ENCODE data around the gene MYO7B.

The MYO7B gene

GRCh38 chr2:127515383-127515915 is 20.0 kb upstream of the MYO7B start:
- no peak overlapping the region for H3K4me3 ChIP-seq (ENCODE audit: low read depth in 1 of 2, low read length in 2 of 2)
- peaks cover 74% of the 10 kb centered on the region for H4K20me1 ChIP-seq (ENCODE audit: insufficient read depth, low read length)
- no peak for DNase-seq
- H3K27me3 ChIP-seq (ENCODE audit: insufficient read depth, low read length, poor library complexity): no peaks in the 10 kb centered on the region
- H3K27ac ChIP-seq (ENCODE audit: low read length): no peak overlapping the region
- peaks cover 90% of the 10 kb centered on the region for H3K36me3 ChIP-seq (ENCODE audit: insufficient read depth, low read length)
- H2AFZ ChIP-seq (ENCODE audit: low read depth, low read length): no peak overlapping the region
- ATAC-seq (ENCODE audit: insufficient read depth, low read depth): no peak
- no peak overlapping the region for H3K4me2 ChIP-seq (ENCODE audit: insufficient read depth, low read length)
- H3K4me1 ChIP-seq (ENCODE audit: insufficient read depth, low read length): peaks cover 10% of the 10 kb centered on the region
- TF ChIP-seq, protein P1, sequence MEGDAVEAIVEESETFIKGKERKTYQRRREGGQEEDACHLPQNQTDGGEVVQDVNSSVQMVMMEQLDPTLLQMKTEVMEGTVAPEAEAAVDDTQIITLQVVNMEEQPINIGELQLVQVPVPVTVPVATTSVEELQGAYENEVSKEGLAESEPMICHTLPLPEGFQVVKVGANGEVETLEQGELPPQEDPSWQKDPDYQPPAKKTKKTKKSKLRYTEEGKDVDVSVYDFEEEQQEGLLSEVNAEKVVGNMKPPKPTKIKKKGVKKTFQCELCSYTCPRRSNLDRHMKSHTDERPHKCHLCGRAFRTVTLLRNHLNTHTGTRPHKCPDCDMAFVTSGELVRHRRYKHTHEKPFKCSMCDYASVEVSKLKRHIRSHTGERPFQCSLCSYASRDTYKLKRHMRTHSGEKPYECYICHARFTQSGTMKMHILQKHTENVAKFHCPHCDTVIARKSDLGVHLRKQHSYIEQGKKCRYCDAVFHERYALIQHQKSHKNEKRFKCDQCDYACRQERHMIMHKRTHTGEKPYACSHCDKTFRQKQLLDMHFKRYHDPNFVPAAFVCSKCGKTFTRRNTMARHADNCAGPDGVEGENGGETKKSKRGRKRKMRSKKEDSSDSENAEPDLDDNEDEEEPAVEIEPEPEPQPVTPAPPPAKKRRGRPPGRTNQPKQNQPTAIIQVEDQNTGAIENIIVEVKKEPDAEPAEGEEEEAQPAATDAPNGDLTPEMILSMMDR (IDR thresholded peaks at IDR 0.05; ENCODE audit: borderline replicate concordance, extremely low read depth, low read length, poor library complexity, severe bottlenecking): no peak
- TF ChIP-seq EZH2 (IDR thresholded peaks at IDR 0.05; ENCODE audit: borderline replicate concordance, low read depth, low read length, severe bottlenecking): no peak
- H3K9ac ChIP-seq (ENCODE audit: low read depth, low read length): no peak overlapping the region
- H3K79me2 ChIP-seq (ENCODE audit: insufficient read depth, low read length): peaks cover 100% of the 10 kb centered on the region
- H3K9me3 ChIP-seq (ENCODE audit: insufficient read depth, low read length, severe bottlenecking): no peaks in the 10 kb centered on the region

- H3K36me3 ChIP-seq (ENCODE audit: insufficient read depth, low read length): peaks cover 90% of the 10 kb centered on the region
- no peak overlapping the region for H3K27ac ChIP-seq (ENCODE audit: low read length)
- no peak overlapping the region for H3K4me2 ChIP-seq (ENCODE audit: insufficient read depth, low read length)
- ATAC-seq (ENCODE audit: insufficient read depth, low read depth) (no peak), DNase-seq (no peak)
- TF ChIP-seq, protein P1 (IDR thresholded peaks at IDR 0.05; ENCODE audit: borderline replicate concordance, extremely low read depth, low read length, poor library complexity, severe bottlenecking): no peak
- no peak for TF ChIP-seq EZH2 (IDR thresholded peaks at IDR 0.05; ENCODE audit: borderline replicate concordance, low read depth, low read length, severe bottlenecking)
- H3K9me3 ChIP-seq (ENCODE audit: insufficient read depth, low read length, severe bottlenecking): no peaks in the 10 kb centered on the region
- peaks cover 100% of the 10 kb centered on the region for H3K79me2 ChIP-seq (ENCODE audit: insufficient read depth, low read length)
- H2AFZ ChIP-seq (ENCODE audit: low read depth, low read length): no peak overlapping the region
- H3K4me3 ChIP-seq (ENCODE audit: low read depth in 1 of 2, low read length in 2 of 2): no peak overlapping the region
- peaks cover 67% of the 10 kb centered on the region for H4K20me1 ChIP-seq (ENCODE audit: insufficient read depth, low read length)
- H3K4me1 ChIP-seq (ENCODE audit: insufficient read depth, low read length): peaks cover 10% of the 10 kb centered on the region
- no peak overlapping the region for H3K9ac ChIP-seq (ENCODE audit: low read depth, low read length)
- no peaks in the 10 kb centered on the region for H3K27me3 ChIP-seq (ENCODE audit: insufficient read depth, low read length, poor library complexity)
These were observed 19.3 kb upstream of the MYO7B start for GRCh38 chr2:127516041-127516762.

GRCh38 chr2:127517465-127517864 is 18.0 kb upstream of the MYO7B start:
- no peak overlapping the region for H3K9ac ChIP-seq (ENCODE audit: low read depth, low read length)
- peaks cover 100% of the 10 kb centered on the region for H3K79me2 ChIP-seq (ENCODE audit: insufficient read depth, low read length)
- ATAC-seq (ENCODE audit: insufficient read depth, low read depth): no peak

More at GRCh38 chr2:127517465-127517864, 18.0 kb upstream of the MYO7B start:
- no peak for DNase-seq
- H3K36me3 ChIP-seq (ENCODE audit: insufficient read depth, low read length): peaks cover 91% of the 10 kb centered on the region
- H3K27ac ChIP-seq (ENCODE audit: low read length): no peak overlapping the region
- no peak overlapping the region for H2AFZ ChIP-seq (ENCODE audit: low read depth, low read length)
- no peaks in the 10 kb centered on the region for H3K9me3 ChIP-seq (ENCODE audit: insufficient read depth, low read length, severe bottlenecking)
- TF ChIP-seq, protein P1 (IDR thresholded peaks at IDR 0.05; ENCODE audit: borderline replicate concordance, extremely low read depth, low read length, poor library complexity, severe bottlenecking): no peak
- TF ChIP-seq EZH2 (IDR thresholded peaks at IDR 0.05; ENCODE audit: borderline replicate concordance, low read depth, low read length, severe bottlenecking): no peak
- no peak overlapping the region for H3K4me3 ChIP-seq (ENCODE audit: low read depth in 1 of 2, low read length in 2 of 2)
- peaks cover 62% of the 10 kb centered on the region for H4K20me1 ChIP-seq (ENCODE audit: insufficient read depth, low read length)
- H3K27me3 ChIP-seq (ENCODE audit: insufficient read depth, low read length, poor library complexity): no peaks in the 10 kb centered on the region
- no peak overlapping the region for H3K4me2 ChIP-seq (ENCODE audit: insufficient read depth, low read length)
- H3K4me1 ChIP-seq (ENCODE audit: insufficient read depth, low read length): peaks cover 14% of the 10 kb centered on the region
